Spleen (tissue), 7 donors: ENCODE measurements around the gene ZNF552.
"Not testable (repeated sequence)": the region's sequence is repeated elsewhere in the genome, so short reads cannot be mapped to it uniquely, and the experiment has no call there.

Source experiments
- POLR2A ChIP-seq, 3 donors: fragments of 450-650 bp; IDR thresholded peaks; one replicate each; pipeline ENCODE4 v1.5.1; 2017; ENCODE audit warnings: antibody characterized with exemption in 3 of 3, mild to moderate bottlenecking in 1 of 3
- POLR2AphosphoS5 ChIP-seq, 3 donors: sonication (generic); formaldehyde crosslinking; IDR thresholded peaks; one replicate each; pipeline ENCODE4 v1.5.1; 2017; ENCODE audit warnings: antibody characterized with exemption in 3 of 3
- TF ChIP-seq, protein P1 (sequence below), 11 experiments: fragments of 200-600 bp in 7 of 11; fragments of 450-650 bp in 4 of 11; sonication (generic) in 4 of 11; IDR thresholded peaks in 8 of 11; conservative IDR thresholded peaks in 3 of 11; 1 replicate in 7 of 11; 2 replicates in 4 of 11; pipeline versions ENCODE4 v1.4.0 to v1.8.0; 2016 to 2021; ENCODE audit warnings: antibody characterized with exemption in 11 of 11, inconsistent platforms in 4 of 11, mild to moderate bottlenecking in 1 of 11
- donor health status: DM: no; HTN: no; CAD: no; lungs with moderate emphysema.
- donor health status: DM: no; HTN: no; CAD: no.
- donor health status: DM: no; HTN: no; CAD: no.

DNA sequence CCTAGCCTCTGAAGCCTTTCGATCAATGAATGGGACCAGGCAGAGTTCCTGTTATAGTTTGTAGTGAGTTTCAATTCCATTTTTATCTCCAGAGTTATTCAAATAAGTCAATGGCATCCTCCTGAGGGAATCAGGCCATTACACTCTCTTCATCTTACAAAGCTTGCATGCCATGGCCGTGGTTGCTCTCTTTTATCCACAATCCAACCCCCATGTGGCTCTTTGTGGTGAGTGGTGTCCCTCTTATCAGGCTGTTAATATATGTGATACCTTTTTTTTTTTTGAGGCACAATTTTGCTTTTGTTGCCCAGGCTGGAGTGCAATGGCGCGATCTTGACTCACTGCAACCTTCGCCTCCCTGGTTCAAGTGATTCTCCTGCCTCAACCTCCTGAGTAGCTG is 22.3 kb upstream of the ZNF552 start:
- TF ChIP-seq, protein P1, sequence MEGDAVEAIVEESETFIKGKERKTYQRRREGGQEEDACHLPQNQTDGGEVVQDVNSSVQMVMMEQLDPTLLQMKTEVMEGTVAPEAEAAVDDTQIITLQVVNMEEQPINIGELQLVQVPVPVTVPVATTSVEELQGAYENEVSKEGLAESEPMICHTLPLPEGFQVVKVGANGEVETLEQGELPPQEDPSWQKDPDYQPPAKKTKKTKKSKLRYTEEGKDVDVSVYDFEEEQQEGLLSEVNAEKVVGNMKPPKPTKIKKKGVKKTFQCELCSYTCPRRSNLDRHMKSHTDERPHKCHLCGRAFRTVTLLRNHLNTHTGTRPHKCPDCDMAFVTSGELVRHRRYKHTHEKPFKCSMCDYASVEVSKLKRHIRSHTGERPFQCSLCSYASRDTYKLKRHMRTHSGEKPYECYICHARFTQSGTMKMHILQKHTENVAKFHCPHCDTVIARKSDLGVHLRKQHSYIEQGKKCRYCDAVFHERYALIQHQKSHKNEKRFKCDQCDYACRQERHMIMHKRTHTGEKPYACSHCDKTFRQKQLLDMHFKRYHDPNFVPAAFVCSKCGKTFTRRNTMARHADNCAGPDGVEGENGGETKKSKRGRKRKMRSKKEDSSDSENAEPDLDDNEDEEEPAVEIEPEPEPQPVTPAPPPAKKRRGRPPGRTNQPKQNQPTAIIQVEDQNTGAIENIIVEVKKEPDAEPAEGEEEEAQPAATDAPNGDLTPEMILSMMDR (IDR thresholded peaks at IDR 0.05 in 8 of 11, conservative IDR thresholded peaks at IDR 0.05 in 3 of 11) = not testable (repeated sequence)
- not testable (repeated sequence) for TF ChIP-seq POLR2AphosphoS5, POLR2A (IDR thresholded peaks at IDR 0.05)
